Esophagus (tissue), 2 donors: ENCODE measurements around the gene COQ9. TPM values are rescaled to one million over a fixed set of nuclear protein-coding genes. Genes with fewer than 3 reads are reported as not detected.

Experiments used
- H3K27ac ChIP-seq, 2 donors: one replicate each; pipeline ENCODE4 v1.5.1; 2013; ENCODE audit warnings: low read depth in 2 of 2, mild to moderate bottlenecking in 2 of 2, inconsistent platforms in 1 of 2, low read length in 1 of 2, moderate library complexity in 1 of 2
- H3K27me3 ChIP-seq, 2 donors: one replicate each; pipeline ENCODE4 v1.6.1; 2013; ENCODE audit warnings: low read length in 2 of 2, control low read depth in 1 of 2, mild to moderate bottlenecking in 1 of 2; ENCODE audit not compliant: insufficient read depth in 2 of 2, control insufficient read depth in 1 of 2
- H3K36me3 ChIP-seq, 2 donors: one replicate each; pipeline ENCODE4 v1.6.1; 2013; ENCODE audit warnings: low read length in 1 of 2; ENCODE audit not compliant: control insufficient read depth in 2 of 2, insufficient read depth in 2 of 2
- H3K4me1 ChIP-seq, 2 donors: one replicate each; pipeline ENCODE4 v1.6.1; 2013; ENCODE audit warnings: low read length in 1 of 2; ENCODE audit not compliant: control insufficient read depth in 2 of 2, insufficient read depth in 2 of 2
- H3K4me3 ChIP-seq, 2 donors: one replicate each; pipeline ENCODE4 v1.5.1; 2013; ENCODE audit warnings: low read length in 2 of 2, mild to moderate bottlenecking in 2 of 2, low read depth in 1 of 2, moderate library complexity in 1 of 2
- H3K9me3 ChIP-seq, 2 donors: one replicate each; pipeline ENCODE4 v1.6.1; 2013; ENCODE audit warnings: mild to moderate bottlenecking in 2 of 2, low read depth in 1 of 2, low read length in 1 of 2, moderate library complexity in 1 of 2; ENCODE audit not compliant: control insufficient read depth in 2 of 2, insufficient read depth in 1 of 2
- WGBS, 2 donors: extraction: QIAGEN DNeasy Blood & Tissue Kit; methylation state at CpG; one replicate each; pipeline ENCODE4 v1.1.7; 2013; 5-methylcytosine and 5-hydroxymethylcytosine counted together
- polyA plus RNA-seq, 2 donors: library from polyadenylated mRNA; stranded (reverse); fragments of 200-250 nt; gene quantifications; one replicate each; pipeline ENCODE4 v1.2.3, GENCODE V29; 2013
- donor health status: healthy with polysubstance abuse.
- donor health status: Bipolar disorder and iron deficiency.

COQ9 gene
- polyA plus RNA-seq, 2 donors = 56.1 to 70.3 TPM

- peaks cover 4 to 18% of the 10 kb centered on the region in 2 donors for H3K36me3 ChIP-seq
- no peak overlapping the region for H3K27ac ChIP-seq
- no peaks in the 10 kb centered on the region for H3K27me3 ChIP-seq
- 34 to 53% methylated on average over 6 of the region's 6 CpGs for WGBS, 2 donors
- H3K9me3 ChIP-seq = no peaks in the 10 kb centered on the region
- peaks cover 21 to 38% of the 10 kb centered on the region in 2 donors for H3K4me1 ChIP-seq
- no peak overlapping the region for H3K4me3 ChIP-seq
Measured at GRCh38 chr16:57480754-57481230, 33.5 kb downstream of the COQ9 start.

GRCh38 chr16:57481421-57481820 lies 34.1 kb downstream of the COQ9 start:
- no peaks in the 10 kb centered on the region for H3K9me3 ChIP-seq
- no peak overlapping the region for H3K4me3 ChIP-seq
- 87 to 89% methylated on average over 4 of the region's 4 CpGs for WGBS, 2 donors
- peaks cover 21 to 35% of the 10 kb centered on the region in 2 donors for H3K4me1 ChIP-seq
- no peak overlapping the region for H3K27ac ChIP-seq
- no peaks in the 10 kb centered on the region for H3K27me3 ChIP-seq
- peaks cover 4 to 18% of the 10 kb centered on the region in 2 donors for H3K36me3 ChIP-seq

- H3K36me3 ChIP-seq = peaks cover 1 to 15% of the 10 kb centered on the region in 2 donors
- no peak overlapping the region for H3K4me3 ChIP-seq
- WGBS, 2 donors = 73 to 77% methylated on average over 13 to 14 of the region's 14 CpGs
- peaks cover 21 to 38% of the 10 kb centered on the region in 2 donors for H3K4me1 ChIP-seq
- no peaks in the 10 kb centered on the region for H3K27me3 ChIP-seq
- H3K9me3 ChIP-seq = no peaks in the 10 kb centered on the region
- no peak overlapping the region for H3K27ac ChIP-seq
Measured at GRCh38 chr16:57482845-57483545, 35.7 kb downstream of the COQ9 start.

- no peaks in the 10 kb centered on the region for H3K9me3 ChIP-seq
- H3K36me3 ChIP-seq = peaks cover 0 to 10% of the 10 kb centered on the region in 2 donors
- H3K4me1 ChIP-seq = peaks cover 21 to 34% of the 10 kb centered on the region in 2 donors
- WGBS, 2 donors = 51 to 52% methylated on average over 18 to 19 of the region's 19 CpGs
- peak overlapping the region in 1 of 2 donors; percentile 35 for H3K27ac ChIP-seq
- no peaks in the 10 kb centered on the region for H3K27me3 ChIP-seq
- no peak overlapping the region for H3K4me3 ChIP-seq
Measured at GRCh38 chr16:57483725-57484514, 36.6 kb downstream of the COQ9 start.

GRCh38 chr16:57484515-57485005 lies 37.3 kb downstream of the COQ9 start:
- Histone ChIP-seq H3K4me1 (peaks cover 21 to 29% of the 10 kb centered on the region in 2 donors), H3K27ac (peak overlapping the region in 1 of 2 donors; percentile 90), H3K4me3 (no peak overlapping the region)

GRCh38 chr16:57485091-57485915 lies 38.0 kb downstream of the COQ9 start:
- Histone ChIP-seq H3K36me3 (peaks cover 0 to 5% of the 10 kb centered on the region in 2 donors), H3K27ac (peak overlapping the region; percentile 79 to 90), H3K4me3 (peak overlapping the region; percentile 89 to 93), H3K4me1 (peaks cover 19 to 27% of the 10 kb centered on the region in 2 donors), H3K9me3 (no peaks in the 10 kb centered on the region), H3K27me3 (no peaks in the 10 kb centered on the region)
- 51 to 62% methylated on average over 14 of the region's 14 CpGs for WGBS, 2 donors

More at GRCh38 chr16:57484515-57485005, 37.3 kb downstream of the COQ9 start:
- no peaks in the 10 kb centered on the region for H3K9me3 ChIP-seq
- WGBS, 2 donors = 80 to 85% methylated on average over 8 of the region's 8 CpGs
- H3K27me3 ChIP-seq = no peaks in the 10 kb centered on the region
- peaks cover 0 to 5% of the 10 kb centered on the region in 2 donors for H3K36me3 ChIP-seq

GRCh38 chr16:57485916-57486857 lies 38.9 kb downstream of the COQ9 start, which contains the start of gene DOK4:
DOK4 (minus strand) TSS chr16:57486493; CDS start chr16:57479507, 6,986 bp downstream.
- H3K36me3 ChIP-seq = peaks cover 0 to 5% of the 10 kb centered on the region in 2 donors
- H3K27ac ChIP-seq = peak within 1 kb of the TSS; percentile 79 to 90
- peak within 1 kb of the TSS; percentile 89 to 93 for H3K4me3 ChIP-seq
- no peaks in the 10 kb centered on the region for H3K27me3 ChIP-seq
- H3K9me3 ChIP-seq = no peaks in the 10 kb centered on the region
- peaks cover 17 to 25% of the 10 kb centered on the region in 2 donors for H3K4me1 ChIP-seq
- WGBS, 2 donors = 1 to 2% methylated on average over 54 to 73 of the region's 73 CpGs
